GM12878 (cell line): ENCODE data around the gene THUMPD3.

Experiments used
- CREB1 ChIP-seq: IDR thresholded peaks from 2 replicates; pipeline ENCODE4 v1.6.1; 2012; ENCODE audit warnings: low read depth, mild to moderate bottlenecking, inconsistent platforms
- POLR2AphosphoS5 ChIP-seq: IDR thresholded peaks from 2 replicates; pipeline ENCODE4 v1.6.1; 2011; ENCODE audit warnings: mild to moderate bottlenecking, low read length, inconsistent platforms
- SPI1 ChIP-seq: IDR thresholded peaks from 2 replicates; pipeline ENCODE4 v1.6.1; 2011; ENCODE audit warnings: low read depth, mild to moderate bottlenecking, low read length, moderate library complexity, borderline replicate concordance; ENCODE audit not compliant: insufficient read depth
- TF ChIP-seq, protein P1 (sequence below): fragments of 450-650 bp; IDR thresholded peaks from 2 replicates; pipeline ENCODE4 v1.6.1; 2017; ENCODE audit warnings: antibody characterized with exemption, mild to moderate bottlenecking, moderate library complexity

DNA sequence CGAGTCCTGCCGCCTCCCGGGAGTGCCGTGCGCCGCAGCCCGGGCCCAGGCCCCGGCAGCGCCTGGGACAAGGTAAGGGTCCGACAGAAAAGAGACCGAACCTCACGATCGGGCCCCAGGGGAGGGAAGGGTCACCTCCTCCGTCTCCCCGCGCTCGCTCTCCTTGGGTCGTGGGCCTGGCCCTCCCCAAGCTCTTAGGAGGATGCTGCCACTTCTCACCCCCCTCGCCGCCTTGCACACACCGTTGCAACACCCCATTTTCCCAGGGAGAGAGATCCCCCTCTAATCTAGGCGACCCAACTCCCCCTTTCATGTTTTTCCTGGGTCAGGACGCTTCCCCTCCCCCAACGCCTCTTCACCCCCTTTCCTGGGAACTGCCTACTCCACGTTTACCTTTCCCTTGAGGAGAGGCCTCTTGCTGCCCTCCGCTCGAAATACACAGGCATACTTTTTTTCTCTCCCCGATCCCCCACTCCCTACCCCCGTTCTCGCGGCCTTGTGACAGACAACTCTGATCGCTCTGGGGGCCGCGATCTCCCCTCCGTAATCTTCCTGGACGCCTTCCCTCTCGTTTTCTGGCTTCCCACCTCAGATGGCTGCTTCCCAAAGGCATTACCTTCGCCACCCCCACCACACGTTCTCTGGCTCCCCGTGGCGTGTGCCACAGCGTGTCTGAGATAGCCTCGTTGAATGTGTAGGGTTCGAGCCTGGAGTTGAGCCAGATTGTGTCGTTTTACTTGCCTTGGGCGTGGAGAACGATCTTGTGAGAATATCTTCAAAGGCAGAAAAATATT lies 35.2 kb downstream of the THUMPD3 start:
- TF ChIP-seq CREB1 = no peak
- TF ChIP-seq POLR2AphosphoS5 = no peak
- TF ChIP-seq SPI1 = no peak
- TF ChIP-seq, protein P1, sequence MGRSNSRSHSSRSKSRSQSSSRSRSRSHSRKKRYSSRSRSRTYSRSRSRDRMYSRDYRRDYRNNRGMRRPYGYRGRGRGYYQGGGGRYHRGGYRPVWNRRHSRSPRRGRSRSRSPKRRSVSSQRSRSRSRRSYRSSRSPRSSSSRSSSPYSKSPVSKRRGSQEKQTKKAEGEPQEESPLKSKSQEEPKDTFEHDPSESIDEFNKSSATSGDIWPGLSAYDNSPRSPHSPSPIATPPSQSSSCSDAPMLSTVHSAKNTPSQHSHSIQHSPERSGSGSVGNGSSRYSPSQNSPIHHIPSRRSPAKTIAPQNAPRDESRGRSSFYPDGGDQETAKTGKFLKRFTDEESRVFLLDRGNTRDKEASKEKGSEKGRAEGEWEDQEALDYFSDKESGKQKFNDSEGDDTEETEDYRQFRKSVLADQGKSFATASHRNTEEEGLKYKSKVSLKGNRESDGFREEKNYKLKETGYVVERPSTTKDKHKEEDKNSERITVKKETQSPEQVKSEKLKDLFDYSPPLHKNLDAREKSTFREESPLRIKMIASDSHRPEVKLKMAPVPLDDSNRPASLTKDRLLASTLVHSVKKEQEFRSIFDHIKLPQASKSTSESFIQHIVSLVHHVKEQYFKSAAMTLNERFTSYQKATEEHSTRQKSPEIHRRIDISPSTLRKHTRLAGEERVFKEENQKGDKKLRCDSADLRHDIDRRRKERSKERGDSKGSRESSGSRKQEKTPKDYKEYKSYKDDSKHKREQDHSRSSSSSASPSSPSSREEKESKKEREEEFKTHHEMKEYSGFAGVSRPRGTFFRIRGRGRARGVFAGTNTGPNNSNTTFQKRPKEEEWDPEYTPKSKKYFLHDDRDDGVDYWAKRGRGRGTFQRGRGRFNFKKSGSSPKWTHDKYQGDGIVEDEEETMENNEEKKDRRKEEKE = no peak
